Smooth muscle cell (in vitro differentiated cells): ENCODE results near the gene FDX2. TPM values are rescaled to one million over a fixed set of nuclear protein-coding genes. Genes with fewer than 3 reads are reported as not detected.

Experiments used
- DNase-seq: peaks from one replicate; lab custom pipeline; 2025; ENCODE audit not compliant: unreplicated experiment; lab: John Stamatoyannopoulos, UW
- H2AFZ ChIP-seq: fragments of 200-600 bp; sonication (generic); 2 replicates; pipeline ENCODE4 v1.6.0; 2016; ENCODE audit warnings: antibody characterized with exemption, low read depth, mild to moderate bottlenecking
- H3F3A ChIP-seq: fragments of 200-600 bp; sonication (generic); 2 replicates; pipeline ENCODE4 v1.6.0; 2017; ENCODE audit warnings: antibody characterized with exemption, low read depth
- H3K27ac ChIP-seq: fragments of 200-600 bp; sonication (generic); 2 replicates; pipeline ENCODE4 v1.5.1; 2016; ENCODE audit warnings: low read depth, mild to moderate bottlenecking
- H3K27me3 ChIP-seq: fragments of 200-600 bp; sonication (generic); 2 replicates; pipeline ENCODE4 v1.6.1; 2016; ENCODE audit warnings: low read depth, mild to moderate bottlenecking
- H3K36me3 ChIP-seq: fragments of 200-600 bp; sonication (generic); 2 replicates; pipeline ENCODE4 v1.5.1; 2016; ENCODE audit warnings: low read depth
- H3K4me1 ChIP-seq: fragments of 200-600 bp; sonication (generic); 2 replicates; pipeline ENCODE4 v1.5.1; 2016; ENCODE audit warnings: low read depth
- H3K4me2 ChIP-seq: fragments of 200-600 bp; sonication (generic); 2 replicates; pipeline ENCODE4 v1.6.0; 2016; ENCODE audit warnings: mild to moderate bottlenecking
- H3K4me3 ChIP-seq: fragments of 200-600 bp; sonication (generic); 2 replicates; pipeline ENCODE4 v1.5.1; 2016; ENCODE audit warnings: mild to moderate bottlenecking
- H3K79me2 ChIP-seq: fragments of 200-600 bp; sonication (generic); 2 replicates; pipeline ENCODE4 v1.6.0; 2016; ENCODE audit warnings: low read depth, mild to moderate bottlenecking
- H3K9ac ChIP-seq: fragments of 200-600 bp; sonication (generic); 2 replicates; pipeline ENCODE4 v1.6.0; 2016; ENCODE audit warnings: low read depth
- H3K9me3 ChIP-seq: fragments of 200-600 bp; sonication (generic); replicated peaks from 2 replicates; pipeline ENCODE4 v1.5.1; 2016; ENCODE audit warnings: low read depth
- H4K20me1 ChIP-seq: fragments of 200-600 bp; sonication (generic); 2 replicates; pipeline ENCODE4 v1.6.0; 2016; ENCODE audit warnings: low read depth
- CTCF ChIP-seq: fragments of 200-600 bp; sonication (generic); IDR thresholded peaks from 2 replicates; pipeline ENCODE4 v1.5.1; 2017; ENCODE audit warnings: borderline replicate concordance, mild to moderate bottlenecking, antibody characterized with exemption; ENCODE audit not compliant: insufficient read depth, poor library complexity, severe bottlenecking
- WGBS: methylation state at CpG from one replicate; pipeline ENCODE4 v1.1.7; 2016; ENCODE audit warnings: low lambda C conversion rate; 5-methylcytosine and 5-hydroxymethylcytosine counted together
- polyA plus RNA-seq: library from polyadenylated mRNA; unstranded; fragments of >200 nt; fragmentation: Nextera tagmentation; extraction: Ambion mirVana; gene quantifications from 2 replicates; pipeline ENCODE4 v1.2.1, GENCODE V29; 2016
- total RNA-seq: library from RNA; depleted of rRNA; stranded (reverse); fragments of >200 nt; gene quantifications from 2 replicates; pipeline ENCODE4 v1.2.3, GENCODE V29; 2014

The FDX2 gene
- total and polyA plus RNA-seq, 2 experiments from 2014 or later, result 15.3 to 39.1 TPM

- Histone ChIP-seq H3K4me2 (no peak overlapping the region), H3F3A (no peaks in the 10 kb centered on the region), H4K20me1 (peaks cover 14% of the 10 kb centered on the region), H2AFZ (no peak overlapping the region), H3K4me3 (no peak overlapping the region), H3K36me3 (no peaks in the 10 kb centered on the region), H3K79me2 (no peaks in the 10 kb centered on the region), H3K4me1 (no peaks in the 10 kb centered on the region), H3K9me3 (no peaks in the 10 kb centered on the region), H3K9ac (no peak overlapping the region), H3K27me3 (no peaks in the 10 kb centered on the region), H3K27ac (no peak overlapping the region)
- DNase-seq, result no peak
- no peak for TF ChIP-seq CTCF
- 96% methylated on average over 18 of the region's 18 CpGs for WGBS
Observed at GRCh38 chr19:10362259-10362658, 46.4 kb upstream of the FDX2 start.

GRCh38 chr19:10361569-10362011 is 45.8 kb upstream of the FDX2 start:
- Histone ChIP-seq H3K4me2 (no peak overlapping the region), H2AFZ (no peak overlapping the region), H3K36me3 (no peaks in the 10 kb centered on the region), H3F3A (no peaks in the 10 kb centered on the region), H3K4me3 (no peak overlapping the region), H3K27me3 (no peaks in the 10 kb centered on the region), H3K4me1 (no peaks in the 10 kb centered on the region), H3K27ac (no peak overlapping the region), H3K79me2 (no peaks in the 10 kb centered on the region), H3K9me3 (no peaks in the 10 kb centered on the region), H3K9ac (no peak overlapping the region), H4K20me1 (peaks cover 14% of the 10 kb centered on the region)
- TF ChIP-seq CTCF, result no peak
- WGBS, result 93% methylated on average over 14 of the region's 16 CpGs
- DNase-seq, result no peak

- Histone ChIP-seq H3K27me3 (no peaks in the 10 kb centered on the region), H2AFZ (no peak overlapping the region), H4K20me1 (peaks cover 5% of the 10 kb centered on the region), H3K9ac (no peak overlapping the region), H3K79me2 (no peaks in the 10 kb centered on the region), H3F3A (no peaks in the 10 kb centered on the region), H3K4me2 (no peak overlapping the region), H3K9me3 (no peaks in the 10 kb centered on the region), H3K36me3 (no peaks in the 10 kb centered on the region), H3K4me1 (peaks cover 9% of the 10 kb centered on the region), H3K27ac (no peak overlapping the region), H3K4me3 (no peak overlapping the region)
- no peak for DNase-seq
- 98% methylated on average over 12 of the region's 12 CpGs for WGBS
- no peak for TF ChIP-seq CTCF
Observed at GRCh38 chr19:10356431-10356830, 40.6 kb upstream of the FDX2 start.

- Histone ChIP-seq H3K4me2 (no peak overlapping the region), H3K27me3 (no peaks in the 10 kb centered on the region), H3K4me1 (peaks cover 9% of the 10 kb centered on the region), H3F3A (no peaks in the 10 kb centered on the region), H3K36me3 (no peaks in the 10 kb centered on the region), H4K20me1 (peaks cover 5% of the 10 kb centered on the region), H3K4me3 (no peak overlapping the region), H3K79me2 (no peaks in the 10 kb centered on the region), H2AFZ (no peak overlapping the region), H3K9me3 (no peaks in the 10 kb centered on the region), H3K27ac (no peak overlapping the region), H3K9ac (no peak overlapping the region)
- no peak for TF ChIP-seq CTCF
- no peak for DNase-seq
- WGBS, result 49% methylated on average over 27 of the region's 32 CpGs
Observed at GRCh38 chr19:10353793-10354391, 38.1 kb upstream of the FDX2 start.
